ENCODE results near the gene CCDC126. TPM values are rescaled to one million over a fixed set of nuclear protein-coding genes. Genes with fewer than 3 reads are reported as not detected.

CCDC126 gene
- total and polyA plus RNA-seq, 2 of the 8 experiments (the other 6 are each of a cell fraction or from before 2014, with no cell fraction given): 1.4 to 5.3 TPM

DNA sequence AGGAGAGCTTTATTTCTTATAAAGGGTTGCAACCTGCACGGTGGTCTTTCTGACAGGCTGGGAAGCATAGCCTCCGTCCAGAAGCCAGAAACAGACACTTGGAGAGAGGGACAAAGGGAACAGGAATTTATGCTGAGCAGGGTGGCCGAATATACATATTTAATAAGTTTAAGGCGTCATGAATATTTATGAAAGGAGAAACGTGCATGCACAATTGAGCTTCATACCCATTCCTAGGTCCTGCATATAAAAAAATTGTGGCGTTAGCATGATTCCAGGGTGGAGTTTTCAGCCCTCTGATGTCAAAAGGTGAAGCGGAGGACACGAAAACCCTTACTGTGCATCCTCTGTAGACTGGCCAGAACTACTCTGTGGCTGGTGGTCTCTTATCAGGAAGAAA lies 10.7 kb downstream of the CCDC126 start (continued):
- TF ChIP-seq, protein P1, sequence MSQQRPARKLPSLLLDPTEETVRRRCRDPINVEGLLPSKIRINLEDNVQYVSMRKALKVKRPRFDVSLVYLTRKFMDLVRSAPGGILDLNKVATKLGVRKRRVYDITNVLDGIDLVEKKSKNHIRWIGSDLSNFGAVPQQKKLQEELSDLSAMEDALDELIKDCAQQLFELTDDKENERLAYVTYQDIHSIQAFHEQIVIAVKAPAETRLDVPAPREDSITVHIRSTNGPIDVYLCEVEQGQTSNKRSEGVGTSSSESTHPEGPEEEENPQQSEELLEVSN (IDR thresholded peaks at IDR 0.05): no peak
